CD4-positive, alpha-beta T cell (primary cell): Measurements from ENCODE around the gene NCKAP1. TPM values are rescaled to one million over a fixed set of nuclear protein-coding genes. Genes with fewer than 3 reads are reported as not detected.
"Not testable (repeated sequence)": the region's sequence is repeated elsewhere in the genome, so short reads cannot be mapped to it uniquely, and the experiment has no call there.

Experiments used
- ATAC-seq: fragments of 200-7000 bp; cut with Tn5 transposase; one replicate; pipeline ENCODE4 v1.10.0; 2022; ENCODE audit warnings: mild to moderate bottlenecking; ENCODE audit not compliant: poor library complexity
- CTCF ChIA-PET: fragments of 350-600 bp; sonication (Branson Sonifier 250); formaldehyde crosslinking; loops from one replicate; lab custom pipeline; 2021; ENCODE audit warnings: antibody characterized with exemption, inconsistent platforms; lab: Charles Lee
- POLR2A ChIA-PET: fragments of 350-600 bp; sonication (Branson Sonifier 250); formaldehyde crosslinking; loops from one replicate; lab custom pipeline; 2021; ENCODE audit warnings: antibody characterized with exemption, inconsistent platforms; lab: Charles Lee
- DNase-seq, 14 experiments: peaks; one replicate each; pipeline ENCODE4 v3.0.0-alpha.2; 2013 to 2020; ENCODE audit warnings: mixed read lengths in 2 of 14
- H3K27ac ChIP-seq, 2 donors: one replicate each; pipeline versions ENCODE4 v1.5.1 to v1.7.0; 2013; ENCODE audit warnings: low read length in 2 of 2, low read depth in 1 of 2, mild to moderate bottlenecking in 1 of 2
- H3K27me3 ChIP-seq, 2 experiments: 1 replicate in 1 of 2; 2 replicates in 1 of 2; pipeline versions ENCODE4 v1.6.1 to v1.7.0; 2013; ENCODE audit warnings: low read length in 2 of 2, control low read depth in 1 of 2, mild to moderate bottlenecking in 1 of 2, moderate library complexity in 1 of 2; ENCODE audit not compliant: insufficient read depth in 2 of 2, control insufficient read depth in 1 of 2
- H3K36me3 ChIP-seq: one replicate; pipeline ENCODE4 v1.6.1; 2013; ENCODE audit warnings: low read length, control low read depth; ENCODE audit not compliant: insufficient read depth
- H3K4me1 ChIP-seq: one replicate; pipeline ENCODE4 v1.6.1; 2013; ENCODE audit warnings: low read length, control low read depth; ENCODE audit not compliant: insufficient read depth
- H3K4me3 ChIP-seq: one replicate; pipeline ENCODE4 v1.5.1; 2013; ENCODE audit warnings: mild to moderate bottlenecking, low read length, moderate library complexity
- H3K9me3 ChIP-seq, 2 experiments: 1 replicate in 1 of 2; 2 replicates in 1 of 2; pipeline versions ENCODE4 v1.6.1 to v1.7.0; 2013; ENCODE audit warnings: low read length in 2 of 2, mild to moderate bottlenecking in 2 of 2, control low read depth in 1 of 2, moderate library complexity in 1 of 2; ENCODE audit not compliant: control insufficient read depth in 1 of 2, insufficient read depth in 1 of 2
- H3K27ac Mint-ChIP-seq: one replicate; pipeline ENCODE4 v1.8.0; 2020; ENCODE audit warnings: mixed read lengths
- H3K27me3 Mint-ChIP-seq: one replicate; pipeline ENCODE4 v1.8.0; 2021; ENCODE audit warnings: mixed read lengths
- H3K36me3 Mint-ChIP-seq: one replicate; pipeline ENCODE4 v1.8.0; 2021; ENCODE audit warnings: low read depth, mixed read lengths
- H3K4me1 Mint-ChIP-seq: one replicate; pipeline ENCODE4 v1.8.0; 2021; ENCODE audit warnings: low read depth, mixed read lengths
- H3K4me3 Mint-ChIP-seq: one replicate; pipeline ENCODE4 v1.8.0; 2020; ENCODE audit warnings: mild to moderate bottlenecking, mixed read lengths
- H3K9me3 Mint-ChIP-seq: one replicate; pipeline ENCODE4 v1.8.0; 2020; ENCODE audit warnings: mixed read lengths
- intact Hi-C, 2 experiments: fragments of 100-400 bp; cut with DNase I in 1 of 2; cut with micrococcal nuclease in 1 of 2; formaldehyde crosslinking; loops; one replicate each; pipeline versions ENCODE4 v1.15.1 to v1.9.0; 2023 to 2025; cut with DNase I, micrococcal nuclease
- total RNA-seq, 174 experiments: library from RNA in 2 of 174; stranded (reverse) in 2 of 174; gene quantifications; one replicate each; pipeline ENCODE4 v1.2.3 and lab custom pipeline; 2021 to 2026
- TF ChIP-seq, protein P1 (sequence below): fragments of 200-600 bp; IDR thresholded peaks from one replicate; pipeline ENCODE4 v1.8.0; 2022; ENCODE audit warnings: antibody characterized with exemption, mild to moderate bottlenecking

Gene NCKAP1
- total RNA-seq, 2 experiments from 2014 or later, result 2.4 to 2.5 TPM

DNA sequence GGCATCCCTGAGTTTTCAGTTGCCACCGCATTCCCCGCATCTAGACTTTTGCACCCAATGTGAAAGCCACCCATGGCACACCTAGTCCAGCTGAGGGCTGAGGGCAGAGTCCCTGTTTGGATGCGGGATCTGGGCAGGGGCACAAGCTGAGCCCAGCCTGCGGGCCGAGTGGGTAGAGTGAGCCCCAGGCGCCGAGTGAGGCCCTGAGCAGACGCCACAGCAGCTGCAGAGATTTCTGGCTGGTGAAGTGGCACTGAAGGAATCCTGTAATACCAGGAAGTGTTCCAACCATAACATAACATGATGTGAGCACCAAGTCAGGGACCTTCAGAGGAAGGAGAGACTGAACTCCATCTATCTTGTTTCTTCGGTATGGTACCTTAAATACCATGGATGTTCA is 144.1 kb downstream of the NCKAP1 start:
- no peak overlapping the region for H3K27ac Mint-ChIP-seq
- CTCF ChIA-PET, result no interaction called here
- H3K36me3 Mint-ChIP-seq, result no peaks in the 10 kb centered on the region
- DNase-seq (no peak), ATAC-seq (no peak)
- peaks cover 0 to 4% of the 10 kb centered on the region in 2 experiments for H3K9me3 ChIP-seq
- no peak overlapping the region for H3K4me3 ChIP-seq
- TF ChIP-seq, protein P1, sequence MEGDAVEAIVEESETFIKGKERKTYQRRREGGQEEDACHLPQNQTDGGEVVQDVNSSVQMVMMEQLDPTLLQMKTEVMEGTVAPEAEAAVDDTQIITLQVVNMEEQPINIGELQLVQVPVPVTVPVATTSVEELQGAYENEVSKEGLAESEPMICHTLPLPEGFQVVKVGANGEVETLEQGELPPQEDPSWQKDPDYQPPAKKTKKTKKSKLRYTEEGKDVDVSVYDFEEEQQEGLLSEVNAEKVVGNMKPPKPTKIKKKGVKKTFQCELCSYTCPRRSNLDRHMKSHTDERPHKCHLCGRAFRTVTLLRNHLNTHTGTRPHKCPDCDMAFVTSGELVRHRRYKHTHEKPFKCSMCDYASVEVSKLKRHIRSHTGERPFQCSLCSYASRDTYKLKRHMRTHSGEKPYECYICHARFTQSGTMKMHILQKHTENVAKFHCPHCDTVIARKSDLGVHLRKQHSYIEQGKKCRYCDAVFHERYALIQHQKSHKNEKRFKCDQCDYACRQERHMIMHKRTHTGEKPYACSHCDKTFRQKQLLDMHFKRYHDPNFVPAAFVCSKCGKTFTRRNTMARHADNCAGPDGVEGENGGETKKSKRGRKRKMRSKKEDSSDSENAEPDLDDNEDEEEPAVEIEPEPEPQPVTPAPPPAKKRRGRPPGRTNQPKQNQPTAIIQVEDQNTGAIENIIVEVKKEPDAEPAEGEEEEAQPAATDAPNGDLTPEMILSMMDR, result no peak
- H3K4me3 Mint-ChIP-seq, result no peak overlapping the region
- no peaks in the 10 kb centered on the region for H3K4me1 ChIP-seq
- no peaks in the 10 kb centered on the region for H3K4me1 Mint-ChIP-seq
- H3K27me3 ChIP-seq, result no peaks in the 10 kb centered on the region
- intact Hi-C loops, result no loop called here
- no peaks in the 10 kb centered on the region for H3K9me3 Mint-ChIP-seq
- no peaks in the 10 kb centered on the region for H3K27me3 Mint-ChIP-seq
- H3K36me3 ChIP-seq, result no peaks in the 10 kb centered on the region
- no peak overlapping the region for H3K27ac ChIP-seq
- POLR2A ChIA-PET, result no interaction called here

DNA sequence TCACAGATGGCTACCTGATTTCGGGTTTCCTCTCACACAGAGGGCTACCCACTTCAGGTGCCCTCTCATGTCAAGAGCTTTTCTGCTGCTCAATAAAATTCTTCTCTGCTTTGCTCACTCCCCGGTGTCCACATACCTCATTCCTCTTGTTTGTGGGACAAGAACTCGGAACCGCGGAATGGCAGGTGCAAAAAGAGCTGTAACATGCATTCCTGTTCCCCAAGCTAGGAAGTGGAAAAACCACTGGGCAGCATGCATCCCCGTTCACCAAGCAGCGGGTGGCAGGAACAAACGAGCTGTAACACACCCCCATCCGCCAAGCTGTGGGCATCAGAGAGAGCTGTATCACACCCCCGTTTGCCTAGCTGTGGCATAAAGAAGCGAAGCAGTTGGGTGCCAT is 144.6 kb downstream of the NCKAP1 start:
- intact Hi-C loops, result no loop called here
- TF ChIP-seq, protein P1, result no peak
- Mint-ChIP-seq H3K27me3 (no peaks in the 10 kb centered on the region), H3K4me3 (no peak overlapping the region), H3K9me3 (no peaks in the 10 kb centered on the region), H3K36me3 (no peaks in the 10 kb centered on the region), H3K27ac (no peak overlapping the region), H3K4me1 (no peaks in the 10 kb centered on the region)
- ATAC-seq, result no peak
- H3K4me3 ChIP-seq, result no peak overlapping the region
- POLR2A ChIA-PET, result no interaction called here
- DNase-seq, result no peak
- H3K4me1 ChIP-seq, result no peaks in the 10 kb centered on the region
- H3K27me3 ChIP-seq, result no peaks in the 10 kb centered on the region
- H3K9me3 ChIP-seq, result peaks cover 0 to 4% of the 10 kb centered on the region in 2 experiments
- CTCF ChIA-PET, result no interaction called here
- no peak overlapping the region for H3K27ac ChIP-seq
- H3K36me3 ChIP-seq, result no peaks in the 10 kb centered on the region

DNA sequence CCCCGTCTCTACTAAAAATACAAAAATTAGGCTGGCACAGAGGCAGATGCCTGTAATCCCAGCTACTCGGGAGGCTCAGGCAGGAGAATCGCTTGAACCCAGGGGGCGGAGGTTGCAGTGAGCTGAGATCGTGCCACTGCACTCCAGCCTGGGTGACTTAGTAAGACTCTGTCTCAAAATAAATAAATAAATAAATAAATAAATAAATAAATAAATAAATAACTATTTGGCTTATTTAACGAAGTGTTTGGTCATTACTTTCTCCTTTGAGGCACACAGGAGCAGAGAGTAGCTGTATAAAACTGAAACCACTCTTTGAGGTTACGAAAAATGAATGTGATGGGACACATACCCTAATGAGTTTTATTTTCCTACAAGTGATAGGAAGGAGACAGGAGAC is 145.2 kb downstream of the NCKAP1 start:
- H3K27ac ChIP-seq, POLR2A ChIA-PET, H3K36me3 Mint-ChIP-seq, ATAC-seq, H3K9me3 Mint-ChIP-seq, H3K4me1 Mint-ChIP-seq, DNase-seq, H3K4me1 ChIP-seq, H3K36me3 ChIP-seq, H3K27me3 Mint-ChIP-seq, H3K27ac Mint-ChIP-seq, intact Hi-C loops, CTCF ChIA-PET, H3K9me3 ChIP-seq, H3K4me3 ChIP-seq, H3K27me3 ChIP-seq, H3K4me3 Mint-ChIP-seq: not testable (repeated sequence)

DNA sequence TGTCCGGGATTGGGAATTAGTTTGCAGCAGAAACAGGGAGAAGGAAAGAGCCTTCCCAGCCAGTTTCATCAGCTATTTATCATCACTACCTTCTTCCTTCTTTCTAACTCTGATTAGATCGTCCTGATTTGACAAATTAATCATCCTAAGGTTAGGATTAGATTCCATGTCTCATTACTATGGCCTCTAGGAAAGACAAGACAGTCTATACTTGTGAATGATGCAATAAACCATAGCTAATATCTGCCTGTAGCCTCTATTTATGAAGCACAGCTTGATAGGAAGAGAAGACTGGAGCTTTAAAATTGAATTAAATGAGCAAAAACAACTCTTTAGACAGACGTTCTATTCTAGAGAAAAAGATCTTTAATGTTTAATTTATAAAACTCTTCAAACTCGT is 146.6 kb downstream of the NCKAP1 start:
- H3K9me3 Mint-ChIP-seq, result no peaks in the 10 kb centered on the region

More for the DNA sequence above, 146.6 kb downstream of the NCKAP1 start:
- no peak overlapping the region for H3K4me3 ChIP-seq
- Mint-ChIP-seq H3K4me1 (no peaks in the 10 kb centered on the region), H3K27me3 (no peaks in the 10 kb centered on the region), H3K36me3 (no peaks in the 10 kb centered on the region), H3K4me3 (no peak overlapping the region), H3K27ac (no peak overlapping the region)
- H3K27ac ChIP-seq, result no peak overlapping the region
- DNase-seq (no peak), ATAC-seq (no peak)
- ChIA-PET CTCF (interaction anchor here (0.6 kb wide), 1 partner anchor 10 kb away, joined by 3 read pairs; no protein-coding TSS in a partner anchor), POLR2A (no interaction called here)
- no peaks in the 10 kb centered on the region for H3K4me1 ChIP-seq
- no peaks in the 10 kb centered on the region for H3K27me3 ChIP-seq
- peaks cover 0 to 4% of the 10 kb centered on the region in 2 experiments for H3K9me3 ChIP-seq
- intact Hi-C loops, result no loop called here
- no peaks in the 10 kb centered on the region for H3K36me3 ChIP-seq
- TF ChIP-seq, protein P1, result no peak
